Panc1 (cell line): ENCODE data around the gene CCDC14.

Experiments
- POLR2AphosphoS5 ChIP-seq: IDR thresholded peaks from 2 replicates; pipeline ENCODE4 v1.6.1; 2012; ENCODE audit warnings: mild to moderate bottlenecking, low read depth, low read length, moderate library complexity
- SIN3A ChIP-seq: IDR thresholded peaks from 2 replicates; pipeline ENCODE4 v1.6.1; 2012; ENCODE audit warnings: low read depth, mild to moderate bottlenecking, low read length, moderate library complexity, borderline replicate concordance; ENCODE audit not compliant: insufficient read depth
- TF ChIP-seq, protein P1 (sequence below): fragments of 450-650 bp; IDR thresholded peaks from 2 replicates; pipeline ENCODE4 v1.5.1; 2017; ENCODE audit warnings: mild to moderate bottlenecking
- TF ChIP-seq, protein P2 (sequence below), 2 experiments: IDR thresholded peaks; 2 replicates each; pipeline ENCODE4 v1.6.1; 2011 to 2012; ENCODE audit warnings: low read depth in 2 of 2, control low read depth in 1 of 2, low read length in 1 of 2, mild to moderate bottlenecking in 1 of 2, moderate library complexity in 1 of 2; ENCODE audit not compliant: insufficient read depth in 1 of 2

DNA sequence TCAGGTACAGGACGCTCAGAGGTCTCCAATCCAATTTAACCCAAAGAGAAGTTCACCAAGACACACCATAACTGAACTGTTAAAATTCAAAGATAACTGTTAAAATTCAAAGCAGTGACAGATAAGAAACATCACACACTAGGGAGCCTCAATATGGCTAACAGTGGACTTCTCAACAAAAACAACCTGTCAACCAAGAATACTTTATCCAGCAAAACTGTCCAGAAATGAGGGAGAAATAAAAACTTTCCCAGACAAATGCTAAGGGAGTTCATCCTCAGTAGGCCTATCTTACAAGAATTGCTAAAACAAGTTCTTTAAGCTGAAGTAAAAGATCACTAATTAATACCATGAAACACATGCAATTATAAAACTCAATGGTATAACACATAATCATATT, 40.6 kb downstream of the CCDC14 start:
- TF ChIP-seq, protein P1, sequence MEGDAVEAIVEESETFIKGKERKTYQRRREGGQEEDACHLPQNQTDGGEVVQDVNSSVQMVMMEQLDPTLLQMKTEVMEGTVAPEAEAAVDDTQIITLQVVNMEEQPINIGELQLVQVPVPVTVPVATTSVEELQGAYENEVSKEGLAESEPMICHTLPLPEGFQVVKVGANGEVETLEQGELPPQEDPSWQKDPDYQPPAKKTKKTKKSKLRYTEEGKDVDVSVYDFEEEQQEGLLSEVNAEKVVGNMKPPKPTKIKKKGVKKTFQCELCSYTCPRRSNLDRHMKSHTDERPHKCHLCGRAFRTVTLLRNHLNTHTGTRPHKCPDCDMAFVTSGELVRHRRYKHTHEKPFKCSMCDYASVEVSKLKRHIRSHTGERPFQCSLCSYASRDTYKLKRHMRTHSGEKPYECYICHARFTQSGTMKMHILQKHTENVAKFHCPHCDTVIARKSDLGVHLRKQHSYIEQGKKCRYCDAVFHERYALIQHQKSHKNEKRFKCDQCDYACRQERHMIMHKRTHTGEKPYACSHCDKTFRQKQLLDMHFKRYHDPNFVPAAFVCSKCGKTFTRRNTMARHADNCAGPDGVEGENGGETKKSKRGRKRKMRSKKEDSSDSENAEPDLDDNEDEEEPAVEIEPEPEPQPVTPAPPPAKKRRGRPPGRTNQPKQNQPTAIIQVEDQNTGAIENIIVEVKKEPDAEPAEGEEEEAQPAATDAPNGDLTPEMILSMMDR: no peak
- TF ChIP-seq POLR2AphosphoS5 (no peak), SIN3A (no peak)
- TF ChIP-seq, protein P2, sequence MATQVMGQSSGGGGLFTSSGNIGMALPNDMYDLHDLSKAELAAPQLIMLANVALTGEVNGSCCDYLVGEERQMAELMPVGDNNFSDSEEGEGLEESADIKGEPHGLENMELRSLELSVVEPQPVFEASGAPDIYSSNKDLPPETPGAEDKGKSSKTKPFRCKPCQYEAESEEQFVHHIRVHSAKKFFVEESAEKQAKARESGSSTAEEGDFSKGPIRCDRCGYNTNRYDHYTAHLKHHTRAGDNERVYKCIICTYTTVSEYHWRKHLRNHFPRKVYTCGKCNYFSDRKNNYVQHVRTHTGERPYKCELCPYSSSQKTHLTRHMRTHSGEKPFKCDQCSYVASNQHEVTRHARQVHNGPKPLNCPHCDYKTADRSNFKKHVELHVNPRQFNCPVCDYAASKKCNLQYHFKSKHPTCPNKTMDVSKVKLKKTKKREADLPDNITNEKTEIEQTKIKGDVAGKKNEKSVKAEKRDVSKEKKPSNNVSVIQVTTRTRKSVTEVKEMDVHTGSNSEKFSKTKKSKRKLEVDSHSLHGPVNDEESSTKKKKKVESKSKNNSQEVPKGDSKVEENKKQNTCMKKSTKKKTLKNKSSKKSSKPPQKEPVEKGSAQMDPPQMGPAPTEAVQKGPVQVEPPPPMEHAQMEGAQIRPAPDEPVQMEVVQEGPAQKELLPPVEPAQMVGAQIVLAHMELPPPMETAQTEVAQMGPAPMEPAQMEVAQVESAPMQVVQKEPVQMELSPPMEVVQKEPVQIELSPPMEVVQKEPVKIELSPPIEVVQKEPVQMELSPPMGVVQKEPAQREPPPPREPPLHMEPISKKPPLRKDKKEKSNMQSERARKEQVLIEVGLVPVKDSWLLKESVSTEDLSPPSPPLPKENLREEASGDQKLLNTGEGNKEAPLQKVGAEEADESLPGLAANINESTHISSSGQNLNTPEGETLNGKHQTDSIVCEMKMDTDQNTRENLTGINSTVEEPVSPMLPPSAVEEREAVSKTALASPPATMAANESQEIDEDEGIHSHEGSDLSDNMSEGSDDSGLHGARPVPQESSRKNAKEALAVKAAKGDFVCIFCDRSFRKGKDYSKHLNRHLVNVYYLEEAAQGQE (IDR thresholded peaks at IDR 0.05; ENCODE audit: insufficient read depth in 1 of 2, low read depth in 2 of 2, low read length in 1 of 2): no peak
